ENCODE results near the gene AOAH. TPM values are rescaled to one million over a fixed set of nuclear protein-coding genes. Genes with fewer than 3 reads are reported as not detected.

Gene AOAH
- total and polyA plus RNA-seq, 2 of the 13 experiments (the other 11 are each of a cell fraction or from before 2014, with no cell fraction given) = not detected

- H3K4me3 ChIP-seq (replicated peaks in 1 of 3; ENCODE audit: insufficient read depth in 1 of 3, low read depth in 2 of 3, low read length in 3 of 3) = no peak overlapping the region
- FAIRE-seq = no peak
- H2AFZ ChIP-seq (ENCODE audit: low read length) = no peak overlapping the region
- intact Hi-C loops (cut with micrococcal nuclease; ENCODE audit: unreplicated experiment) = no loop called here
- H3K9ac ChIP-seq (ENCODE audit: insufficient read depth, low read depth, low read length) = no peak overlapping the region
- no peaks in the 10 kb centered on the region for H4K20me1 ChIP-seq (ENCODE audit: insufficient read depth, low read length)
- no TSS peak for BruUV-seq (replicated peaks)
- POLR2A ChIA-PET = no interaction called here
- in situ Hi-C loops (cut with HindIII; ENCODE audit: extremely low pct_ligation_motif_present, low pct_unique_long_range_greater_than_20kb) = no loop called here
- WGBS (ENCODE audit: low lambda C conversion rate) = 52% methylated on average over 4 of the region's 4 CpGs
- no peaks in the 10 kb centered on the region for H3K27me3 ChIP-seq (ENCODE audit: control insufficient read depth in 1 of 2, insufficient read depth in 2 of 2, low read length in 2 of 2)
- H3K36me3 ChIP-seq (replicated peaks in 1 of 2; ENCODE audit: control insufficient read depth in 1 of 2, insufficient read depth in 2 of 2, low read length in 2 of 2) = no peaks in the 10 kb centered on the region
- H3K27ac ChIP-seq (ENCODE audit: extremely low read length, insufficient read depth, low read length) = no peak overlapping the region
- no peak for ATAC-seq
- DNase-seq (ENCODE audit: low spot score) = no peak
- TF ChIP-seq NCOA2 (CRISPR knock-in tag; IDR thresholded peaks at IDR 0.05) (no peak), ZNF143 (CRISPR knock-in tag; IDR thresholded peaks at IDR 0.05) (peak; percentile 65), THAP11 (CRISPR knock-in tag; IDR thresholded peaks at IDR 0.05) (peak; percentile 91), RFX3 (CRISPR knock-in tag; IDR thresholded peaks at IDR 0.05) (no peak), POLR2G (IDR thresholded peaks at IDR 0.05; ENCODE audit: low read depth, low read length) (no peak), RFXAP (CRISPR knock-in tag; IDR thresholded peaks at IDR 0.05; ENCODE audit: borderline replicate concordance) (no peak), PBX3 (CRISPR knock-in tag; IDR thresholded peaks at IDR 0.05; ENCODE audit: borderline replicate concordance) (no peak)
- CTCF ChIA-PET (ENCODE audit: low intra/inter-chr PET ratio, low total read pairs) = no interaction called here
- H3K4me2 ChIP-seq (ENCODE audit: low read depth, low read length) = no peak overlapping the region
- peaks cover 20% of the 10 kb centered on the region for H3K4me1 ChIP-seq (ENCODE audit: insufficient read depth, low read length)
- no peaks in the 10 kb centered on the region for H3K9me3 ChIP-seq (ENCODE audit: low read length)
- no peaks in the 10 kb centered on the region for H3K79me2 ChIP-seq (ENCODE audit: insufficient read depth, low read length)
Observed at GRCh38 chr7:36765605-36766004, 41.3 kb upstream of the AOAH start.

GRCh38 chr7:36764929-36765328, 40.6 kb upstream of the AOAH start:
- no peak for DNase-seq (ENCODE audit: low spot score)
- no peak overlapping the region for H3K9ac ChIP-seq (ENCODE audit: insufficient read depth, low read depth, low read length)
- H2AFZ ChIP-seq (ENCODE audit: low read length) = no peak overlapping the region
- intact Hi-C loops (cut with micrococcal nuclease; ENCODE audit: unreplicated experiment) (no loop called here), in situ Hi-C loops (cut with HindIII; ENCODE audit: extremely low pct_ligation_motif_present, low pct_unique_long_range_greater_than_20kb) (no loop called here)
- H4K20me1 ChIP-seq (ENCODE audit: insufficient read depth, low read length) = no peaks in the 10 kb centered on the region
- H3K36me3 ChIP-seq (replicated peaks in 1 of 2; ENCODE audit: control insufficient read depth in 1 of 2, insufficient read depth in 2 of 2, low read length in 2 of 2) = no peaks in the 10 kb centered on the region
- FAIRE-seq = no peak
- H3K79me2 ChIP-seq (ENCODE audit: insufficient read depth, low read length) = no peaks in the 10 kb centered on the region
- H3K4me3 ChIP-seq (replicated peaks in 1 of 3; ENCODE audit: insufficient read depth in 1 of 3, low read depth in 2 of 3, low read length in 3 of 3) = no peak overlapping the region
- no peaks in the 10 kb centered on the region for H3K9me3 ChIP-seq (ENCODE audit: low read length)
- WGBS (ENCODE audit: low lambda C conversion rate) = 76% methylated on average over 5 of the region's 5 CpGs
- no peak overlapping the region for H3K27ac ChIP-seq (ENCODE audit: extremely low read length, insufficient read depth, low read length)
- CTCF ChIA-PET (ENCODE audit: low intra/inter-chr PET ratio, low total read pairs) = no interaction called here
- no peak for ATAC-seq
- BruUV-seq (replicated peaks) = no TSS peak
- peaks cover 22% of the 10 kb centered on the region for H3K4me1 ChIP-seq (ENCODE audit: insufficient read depth, low read length)
- POLR2A ChIA-PET = no interaction called here
- H3K4me2 ChIP-seq (ENCODE audit: low read depth, low read length) = no peak overlapping the region
- H3K27me3 ChIP-seq (ENCODE audit: control insufficient read depth in 1 of 2, insufficient read depth in 2 of 2, low read length in 2 of 2) = no peaks in the 10 kb centered on the region
- TF ChIP-seq ZSCAN21 (CRISPR knock-in tag; IDR thresholded peaks at IDR 0.05; ENCODE audit: borderline replicate concordance) = no peak
- no peak for TF ChIP-seq RXRA (CRISPR knock-in tag; IDR thresholded peaks at IDR 0.05)
- TF ChIP-seq ZNF782 (CRISPR knock-in tag; IDR thresholded peaks at IDR 0.05; ENCODE audit: borderline replicate concordance) = no peak
- TF ChIP-seq ZNF333 (CRISPR knock-in tag; IDR thresholded peaks at IDR 0.05; ENCODE audit: borderline replicate concordance) = no peak
- no peak for TF ChIP-seq ZBTB21 (CRISPR knock-in tag; IDR thresholded peaks at IDR 0.05)
- TF ChIP-seq CREBL2 (CRISPR knock-in tag; IDR thresholded peaks at IDR 0.05; ENCODE audit: borderline replicate concordance) = no peak
- TF ChIP-seq FOSL1 (CRISPR knock-in tag; IDR thresholded peaks at IDR 0.05; ENCODE audit: borderline replicate concordance) = no peak
- TF ChIP-seq SMARCE1 (IDR thresholded peaks at IDR 0.05; ENCODE audit: borderline replicate concordance) = no peak
- no peak for TF ChIP-seq POLR2AphosphoS2 (IDR thresholded peaks at IDR 0.05; ENCODE audit: low read depth, low read length)
- TF ChIP-seq SALL2 (CRISPR knock-in tag; IDR thresholded peaks at IDR 0.05) = no peak
- TF ChIP-seq TEAD2 (CRISPR knock-in tag; IDR thresholded peaks at IDR 0.05) = no peak

Measured in HepG2 (cell line).